Fibroblast of pulmonary artery (primary cell): ENCODE results near the gene HOXC9.

ENCODE experiments used
- DNase-seq: peaks from one replicate; pipeline ENCODE4 v3.0.0-alpha.2; 2010; ENCODE audit warnings: low read depth
- H3K4me3 ChIP-seq: replicated peaks from 2 replicates; pipeline ENCODE4 v1.5.1; 2011; ENCODE audit warnings: low read depth, mild to moderate bottlenecking, control low read depth, low read length, moderate library complexity
- TF ChIP-seq, protein P1 (sequence below): IDR thresholded peaks from 2 replicates; pipeline ENCODE4 v1.5.1; 2011; ENCODE audit warnings: mild to moderate bottlenecking, control low read depth, low read length, inconsistent platforms; ENCODE audit errors: missing control alignments

The HOXC9 gene

DNA sequence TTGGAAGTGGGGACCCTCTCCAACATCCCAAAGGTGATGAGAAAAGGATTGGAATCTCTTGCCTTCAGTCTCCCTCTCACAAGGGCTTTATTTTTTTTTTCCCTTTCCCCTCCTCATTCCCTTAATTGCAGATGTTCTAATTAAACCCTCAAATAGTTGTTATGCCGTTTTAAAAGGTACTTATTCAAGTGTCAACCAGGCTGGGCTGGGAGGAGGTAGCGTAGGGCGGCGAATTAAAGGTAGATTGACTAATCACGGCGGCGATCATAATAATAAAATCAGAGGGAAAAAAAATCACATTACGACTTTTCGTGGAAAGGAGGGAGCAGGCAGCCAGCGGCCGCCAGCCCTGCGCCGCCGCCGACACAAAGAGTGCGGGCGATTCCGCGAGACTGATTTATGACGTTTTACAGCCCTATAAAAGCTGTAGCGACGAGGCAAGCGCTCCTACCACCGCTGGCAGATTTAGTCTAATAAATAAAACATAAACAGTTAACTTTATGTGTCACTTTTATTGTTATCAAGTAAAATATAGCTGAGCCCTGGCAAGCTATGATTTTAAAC lies 52.0 kb downstream of the HOXC9 start:
- DNase-seq: no peak
- TF ChIP-seq, protein P1, sequence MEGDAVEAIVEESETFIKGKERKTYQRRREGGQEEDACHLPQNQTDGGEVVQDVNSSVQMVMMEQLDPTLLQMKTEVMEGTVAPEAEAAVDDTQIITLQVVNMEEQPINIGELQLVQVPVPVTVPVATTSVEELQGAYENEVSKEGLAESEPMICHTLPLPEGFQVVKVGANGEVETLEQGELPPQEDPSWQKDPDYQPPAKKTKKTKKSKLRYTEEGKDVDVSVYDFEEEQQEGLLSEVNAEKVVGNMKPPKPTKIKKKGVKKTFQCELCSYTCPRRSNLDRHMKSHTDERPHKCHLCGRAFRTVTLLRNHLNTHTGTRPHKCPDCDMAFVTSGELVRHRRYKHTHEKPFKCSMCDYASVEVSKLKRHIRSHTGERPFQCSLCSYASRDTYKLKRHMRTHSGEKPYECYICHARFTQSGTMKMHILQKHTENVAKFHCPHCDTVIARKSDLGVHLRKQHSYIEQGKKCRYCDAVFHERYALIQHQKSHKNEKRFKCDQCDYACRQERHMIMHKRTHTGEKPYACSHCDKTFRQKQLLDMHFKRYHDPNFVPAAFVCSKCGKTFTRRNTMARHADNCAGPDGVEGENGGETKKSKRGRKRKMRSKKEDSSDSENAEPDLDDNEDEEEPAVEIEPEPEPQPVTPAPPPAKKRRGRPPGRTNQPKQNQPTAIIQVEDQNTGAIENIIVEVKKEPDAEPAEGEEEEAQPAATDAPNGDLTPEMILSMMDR: no peak
- no peak overlapping the region for H3K4me3 ChIP-seq

GRCh38 chr12:54052438-54053002 lies 52.6 kb downstream of the HOXC9 start:
- TF ChIP-seq, protein P1: no peak
- DNase-seq: no peak
- H3K4me3 ChIP-seq: no peak overlapping the region
